Endodermal cell (in vitro differentiated cells): Measurements from ENCODE around the gene ZC3H7A. TPM values are rescaled to one million over a fixed set of nuclear protein-coding genes. Genes with fewer than 3 reads are reported as not detected.

Experiments used
- DNase-seq: peaks from one replicate; pipeline ENCODE4 v3.0.0-alpha.2; 2017
- H3K27ac ChIP-seq: 2 replicates; pipeline ENCODE4 v1.5.1; 2013; ENCODE audit warnings: mild to moderate bottlenecking, low read depth, low read length, moderate library complexity
- H3K27me3 ChIP-seq: 2 replicates; pipeline ENCODE4 v1.6.1; 2013; ENCODE audit warnings: mild to moderate bottlenecking, low read length, moderate library complexity; ENCODE audit not compliant: insufficient read depth, control insufficient read depth, poor library complexity, severe bottlenecking
- H3K36me3 ChIP-seq: 2 replicates; pipeline ENCODE4 v1.7.0; 2013; ENCODE audit warnings: mild to moderate bottlenecking, low read length, moderate library complexity; ENCODE audit not compliant: control insufficient read depth, insufficient read depth
- H3K4me1 ChIP-seq: one replicate; pipeline ENCODE4 v1.7.0; 2013; ENCODE audit warnings: low read length; ENCODE audit not compliant: control insufficient read depth, insufficient read depth
- H3K4me3 ChIP-seq: 2 replicates; pipeline ENCODE4 v1.5.1; 2013; ENCODE audit warnings: mild to moderate bottlenecking, low read length, moderate library complexity
- H3K9ac ChIP-seq: 2 replicates; pipeline ENCODE4 v1.6.1; 2013; ENCODE audit warnings: mild to moderate bottlenecking, low read length, moderate library complexity; ENCODE audit not compliant: poor library complexity, severe bottlenecking; ENCODE audit errors: extremely low read depth
- H3K9me3 ChIP-seq: 2 replicates; pipeline ENCODE4 v1.6.1; 2013; ENCODE audit warnings: mild to moderate bottlenecking, low read length, moderate library complexity; ENCODE audit not compliant: control insufficient read depth
- H3K27ac Mint-ChIP-seq: 2 replicates; pipeline ENCODE4 v1.8.0; 2020; ENCODE audit warnings: mixed read lengths
- H3K27me3 Mint-ChIP-seq: 2 replicates; pipeline ENCODE4 v1.8.0; 2021; ENCODE audit warnings: mild to moderate bottlenecking, mixed read lengths; ENCODE audit not compliant: insufficient read depth
- H3K36me3 Mint-ChIP-seq: 2 replicates; pipeline ENCODE4 v1.8.0; 2020; ENCODE audit warnings: low read depth, mixed read lengths
- H3K4me1 Mint-ChIP-seq: 2 replicates; pipeline ENCODE4 v1.8.0; 2020; ENCODE audit warnings: mixed read lengths
- H3K4me3 Mint-ChIP-seq: 2 replicates; pipeline ENCODE4 v1.8.0; 2020; ENCODE audit warnings: mild to moderate bottlenecking, moderate library complexity, mixed read lengths
- H3K9me3 Mint-ChIP-seq: 2 replicates; pipeline ENCODE4 v1.8.0; 2020; ENCODE audit warnings: mild to moderate bottlenecking, mixed read lengths
- WGBS, 2 experiments: methylation state at CpG; one replicate each; pipeline versions ENCODE4 v1.1.5 to v1.1.7; 2013; ENCODE audit warnings: missing lambda C conversion rate in 2 of 2, mixed read lengths in 1 of 2; ENCODE audit not compliant: insufficient coverage in 1 of 2, insufficient read length in 1 of 2; 5-methylcytosine and 5-hydroxymethylcytosine counted together
- total RNA-seq, 2 donors: library from RNA; stranded (reverse); fragmentation: NEBNext Ultra II Directional in 1 of 2; extraction: Animal tissue kit (Norgen Biotek cat#: 25700) in 1 of 2; gene quantifications; 2 replicates in 1 of 2; 3 replicates in 1 of 2; pipeline ENCODE4 v1.2.1, GENCODE V29; 2021
- TF ChIP-seq, protein P1 (sequence below): fragments of 200-600 bp; sonication (generic); conservative IDR thresholded peaks from 2 replicates; pipeline ENCODE4 v1.5.0; 2021; ENCODE audit warnings: antibody characterized with exemption, mild to moderate bottlenecking

ZC3H7A gene
- total RNA-seq, 2 donors from 2014 or later: 37.7 to 38.5 TPM

DNA sequence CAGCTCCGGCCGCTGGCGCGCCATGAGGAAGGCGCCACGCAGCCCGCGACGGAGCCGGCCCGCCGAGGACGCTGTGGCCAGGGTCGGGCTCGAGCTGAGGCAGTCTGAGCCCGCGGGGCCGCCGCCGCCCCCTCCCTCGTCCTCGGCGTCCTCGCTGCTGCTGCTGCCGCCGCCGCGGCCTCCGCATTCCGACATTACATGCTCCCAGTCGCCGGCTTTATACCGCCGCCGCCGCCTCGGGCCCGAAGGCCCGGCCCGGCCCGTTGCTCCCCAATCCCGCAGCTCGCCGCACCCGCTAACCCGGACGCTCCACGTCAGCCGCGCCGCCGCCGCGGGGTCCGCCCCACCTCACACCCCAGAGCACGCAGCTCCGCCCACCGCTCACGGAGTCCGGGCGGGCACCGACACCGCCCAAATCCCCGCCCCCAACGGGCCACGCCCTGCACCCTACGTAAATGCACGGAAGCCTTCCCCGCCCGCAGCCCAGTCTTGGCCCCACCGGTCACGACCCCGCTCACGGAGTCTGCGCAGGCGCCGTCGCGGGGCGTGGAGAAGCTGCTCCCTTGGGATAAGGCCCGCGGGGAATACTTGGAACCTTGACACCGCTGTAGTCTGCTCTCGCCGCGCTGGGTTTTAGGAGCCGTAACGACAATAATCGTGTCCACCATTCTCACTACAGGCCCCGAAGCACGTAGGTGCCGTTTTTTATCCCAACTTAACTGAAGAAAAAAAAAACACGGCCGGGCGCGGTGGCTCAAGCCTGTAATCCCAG lies 54.3 kb downstream of the ZC3H7A start, which contains the start of gene TXNDC11:
TSS of gene TXNDC11 (minus strand) at position 322 of the 772 bp plus-strand sequence. CDS start at position 195, 127 bp downstream.
- Mint-ChIP-seq H3K9me3 (no peaks in the 10 kb centered on the region), H3K4me3 (peak within 1 kb of the TSS; percentile 84), H3K36me3 (peaks cover 18% of the 10 kb centered on the region), H3K27ac (peak within 1 kb of the TSS; percentile 96), H3K4me1 (peaks cover 27% of the 10 kb centered on the region), H3K27me3 (no peaks in the 10 kb centered on the region)
- Histone ChIP-seq H3K9me3 (no peaks in the 10 kb centered on the region), H3K4me1 (peaks cover 9% of the 10 kb centered on the region), H3K27ac (peak within 1 kb of the TSS; percentile 81), H3K27me3 (no peaks in the 10 kb centered on the region), H3K4me3 (peak within 1 kb of the TSS; percentile 92), H3K9ac (peak within 1 kb of the TSS; percentile 86), H3K36me3 (peaks cover 7% of the 10 kb centered on the region)
- TF ChIP-seq, protein P1, sequence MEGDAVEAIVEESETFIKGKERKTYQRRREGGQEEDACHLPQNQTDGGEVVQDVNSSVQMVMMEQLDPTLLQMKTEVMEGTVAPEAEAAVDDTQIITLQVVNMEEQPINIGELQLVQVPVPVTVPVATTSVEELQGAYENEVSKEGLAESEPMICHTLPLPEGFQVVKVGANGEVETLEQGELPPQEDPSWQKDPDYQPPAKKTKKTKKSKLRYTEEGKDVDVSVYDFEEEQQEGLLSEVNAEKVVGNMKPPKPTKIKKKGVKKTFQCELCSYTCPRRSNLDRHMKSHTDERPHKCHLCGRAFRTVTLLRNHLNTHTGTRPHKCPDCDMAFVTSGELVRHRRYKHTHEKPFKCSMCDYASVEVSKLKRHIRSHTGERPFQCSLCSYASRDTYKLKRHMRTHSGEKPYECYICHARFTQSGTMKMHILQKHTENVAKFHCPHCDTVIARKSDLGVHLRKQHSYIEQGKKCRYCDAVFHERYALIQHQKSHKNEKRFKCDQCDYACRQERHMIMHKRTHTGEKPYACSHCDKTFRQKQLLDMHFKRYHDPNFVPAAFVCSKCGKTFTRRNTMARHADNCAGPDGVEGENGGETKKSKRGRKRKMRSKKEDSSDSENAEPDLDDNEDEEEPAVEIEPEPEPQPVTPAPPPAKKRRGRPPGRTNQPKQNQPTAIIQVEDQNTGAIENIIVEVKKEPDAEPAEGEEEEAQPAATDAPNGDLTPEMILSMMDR: no peak
- peak; percentile 99 for DNase-seq
- WGBS, 2 experiments: 1 to 2% methylated on average over 38 to 96 of the region's 96 CpGs

DNA sequence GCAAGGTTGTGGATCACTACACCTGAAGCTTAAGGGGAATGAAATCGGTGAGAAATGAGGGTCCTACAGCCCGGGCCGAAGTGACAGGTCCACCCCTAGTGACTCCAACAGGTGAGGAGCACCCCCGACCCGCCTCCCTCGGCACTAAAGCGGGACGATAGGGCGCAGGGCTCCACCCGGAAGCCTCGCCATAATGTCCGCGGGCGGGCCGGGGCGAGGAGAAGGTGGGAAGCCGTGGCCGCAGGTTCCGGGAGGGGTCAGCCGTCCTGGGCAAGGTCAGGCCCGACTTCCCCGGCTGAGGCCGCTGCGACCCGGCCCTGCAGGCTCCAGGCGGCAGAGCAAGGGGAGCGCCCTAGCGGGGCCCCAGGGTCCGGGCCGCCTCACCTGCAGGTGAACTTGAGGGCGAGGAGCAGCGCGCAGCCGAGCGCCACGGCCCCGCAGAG lies 54.9 kb downstream of the ZC3H7A start:
- no peaks in the 10 kb centered on the region for H3K27me3 Mint-ChIP-seq
- peaks cover 18% of the 10 kb centered on the region for H3K36me3 Mint-ChIP-seq
- peak; percentile 82 for DNase-seq
- Histone ChIP-seq H3K27me3 (no peaks in the 10 kb centered on the region), H3K9ac (peak overlapping the region; percentile 86), H3K4me1 (peaks cover 9% of the 10 kb centered on the region), H3K27ac (peak overlapping the region; percentile 81), H3K4me3 (peak overlapping the region; percentile 92), H3K36me3 (peaks cover 7% of the 10 kb centered on the region), H3K9me3 (no peaks in the 10 kb centered on the region)
- peaks cover 26% of the 10 kb centered on the region for H3K4me1 Mint-ChIP-seq
- TF ChIP-seq, protein P1: no peak
- no peaks in the 10 kb centered on the region for H3K9me3 Mint-ChIP-seq
- peak overlapping the region; percentile 84 for H3K4me3 Mint-ChIP-seq
- H3K27ac Mint-ChIP-seq: peak overlapping the region; percentile 94
- WGBS, 2 experiments: 0% methylated on average over 12 to 37 of the region's 37 CpGs

DNA sequence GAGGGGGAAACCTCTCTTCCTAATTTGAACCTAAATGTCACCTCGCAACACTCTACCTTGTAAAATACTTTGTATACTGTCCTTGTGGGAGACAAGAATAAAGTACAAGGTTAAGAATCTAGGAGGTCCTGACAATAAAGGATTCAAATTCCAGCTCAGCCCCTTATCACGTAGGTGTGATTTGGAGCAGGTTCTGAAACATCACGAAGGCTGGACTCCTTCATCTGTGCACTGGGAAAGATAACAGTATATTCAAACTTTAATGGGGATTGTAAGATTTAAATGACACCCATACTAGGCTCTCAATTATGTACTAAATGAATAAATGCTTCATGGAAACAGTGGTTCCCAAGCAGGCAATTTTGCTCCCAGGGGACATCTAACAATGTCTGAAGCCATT lies 56.5 kb downstream of the ZC3H7A start:
- peak overlapping the region; percentile 92 for H3K4me3 ChIP-seq
- no peaks in the 10 kb centered on the region for H3K9me3 Mint-ChIP-seq

More for the DNA sequence above, 56.5 kb downstream of the ZC3H7A start:
- H3K27ac Mint-ChIP-seq: peak overlapping the region; percentile 38
- no peaks in the 10 kb centered on the region for H3K27me3 ChIP-seq
- WGBS, 2 experiments: 85 to 100% methylated on average over 2 to 3 of the region's 3 CpGs
- no peaks in the 10 kb centered on the region for H3K9me3 ChIP-seq
- TF ChIP-seq, protein P1: no peak
- peaks cover 14% of the 10 kb centered on the region for H3K4me1 ChIP-seq
- no peaks in the 10 kb centered on the region for H3K27me3 Mint-ChIP-seq
- H3K36me3 Mint-ChIP-seq: peaks cover 30% of the 10 kb centered on the region
- no peak overlapping the region for H3K9ac ChIP-seq
- H3K27ac ChIP-seq: no peak overlapping the region
- H3K4me1 Mint-ChIP-seq: peaks cover 37% of the 10 kb centered on the region
- no peak for DNase-seq
- peak overlapping the region; percentile 84 for H3K4me3 Mint-ChIP-seq
- peaks cover 14% of the 10 kb centered on the region for H3K36me3 ChIP-seq
